K562 (cell line): ENCODE data around the gene ELMO1. TPM values are rescaled to one million over a fixed set of nuclear protein-coding genes. Genes with fewer than 3 reads are reported as not detected.

ENCODE experiments used
- ATAC-seq: fragments of 200-7000 bp; cut with Tn5 transposase; 3 replicates; pipeline ENCODE4 v1.9.1; 2020; ENCODE audit warnings: moderate library complexity
- BruUV-seq: library from RNA; stranded (reverse); fragments of 400-500 nt; replicated peaks from 2 replicates; lab custom pipeline; 2021; lab: Mats Ljungman, UMichigan
- CTCF ChIA-PET: fragments of 300-600 bp; formaldehyde crosslinking; extraction: SDS; loops from one replicate; lab custom pipeline; 2021; ENCODE audit warnings: low intra/inter-chr PET ratio; lab: Yijun Ruan, JAX
- POLR2A ChIA-PET: fragments of 300-600, 350-650 bp; sonication (Branson Sonifier 250); formaldehyde crosslinking; extraction: SDS; loops from one replicate; lab custom pipeline; 2021; ENCODE audit warnings: antibody characterized with exemption, inconsistent platforms; lab: Yijun Ruan, JAX
- DNase-seq, 4 experiments: peaks; one replicate each; pipeline versions ENCODE4 v3.0.0 to v3.0.0-alpha.2; 2011 to 2018; ENCODE audit warnings: low spot score in 3 of 4, mixed read lengths in 3 of 4; ENCODE audit errors: extremely low read depth in 1 of 4
- FAIRE-seq: peaks from 2 replicates; lab custom pipeline; 2011; peaks lifted over from hg19 to GRCh38; lab: Jason Lieb, UNC
- H2AFZ ChIP-seq: 2 replicates; pipeline ENCODE4 v1.6.0; 2011; ENCODE audit warnings: low read depth, low read length, control low read depth, inconsistent platforms
- H3K27ac ChIP-seq: fragments of 200-600 bp; 3 replicates; pipeline ENCODE4 v1.8.0; 2011; ENCODE audit warnings: low read depth, mild to moderate bottlenecking, control low read depth, inconsistent platforms, low read length, moderate library complexity, mixed read lengths; ENCODE audit errors: extremely low read depth
- H3K27me3 ChIP-seq, 2 experiments: fragments of 300-600 bp in 1 of 2; 2 replicates in 1 of 2; 3 replicates in 1 of 2; pipeline versions ENCODE4 v1.6.0 to v1.8.0; 2011; ENCODE audit warnings: inconsistent platforms in 2 of 2, low read length in 2 of 2, mild to moderate bottlenecking in 1 of 2, mixed read lengths in 1 of 2, moderate library complexity in 1 of 2; ENCODE audit not compliant: control insufficient read depth in 2 of 2, insufficient read depth in 2 of 2
- H3K36me3 ChIP-seq: fragments of 300-600 bp; 3 replicates; pipeline ENCODE4 v1.8.0; 2011; ENCODE audit warnings: mild to moderate bottlenecking, low read length, inconsistent platforms; ENCODE audit not compliant: control insufficient read depth, insufficient read depth
- H3K4me1 ChIP-seq, 2 experiments: fragments of 200-600 bp in 1 of 2; replicated peaks in 1 of 2; 2 replicates in 1 of 2; 3 replicates in 1 of 2; pipeline versions ENCODE4 v1.5.1 to v1.8.0; 2011; ENCODE audit warnings: inconsistent platforms in 2 of 2, low read length in 2 of 2, mild to moderate bottlenecking in 1 of 2, mixed read lengths in 1 of 2, moderate library complexity in 1 of 2; ENCODE audit not compliant: control insufficient read depth in 2 of 2, insufficient read depth in 2 of 2
- H3K4me2 ChIP-seq: 2 replicates; pipeline ENCODE4 v1.6.1; 2011; ENCODE audit warnings: low read length, control low read depth, inconsistent platforms, mixed read lengths; ENCODE audit not compliant: insufficient read depth
- H3K4me3 ChIP-seq: fragments of 200-600 bp; sonication (generic), shearing (Covaris generic); 2 replicates; pipeline ENCODE4 v1.5.1; 2016; ENCODE audit warnings: control low read depth, inconsistent platforms
- H3K79me2 ChIP-seq: fragments of 200-600 bp; 3 replicates; pipeline ENCODE4 v1.8.0; 2011; ENCODE audit warnings: low read length, inconsistent platforms; ENCODE audit not compliant: control insufficient read depth, insufficient read depth
- H3K9ac ChIP-seq, 2 experiments: 2 replicates each; pipeline versions ENCODE4 v1.6.0 to v1.6.1; 2011; ENCODE audit warnings: low read depth in 2 of 2, low read length in 2 of 2, control low read depth in 1 of 2, inconsistent platforms in 1 of 2, mild to moderate bottlenecking in 1 of 2, mixed read lengths in 1 of 2; ENCODE audit not compliant: insufficient read depth in 1 of 2
- H3K9me1 ChIP-seq: one replicate; pipeline ENCODE4 v1.6.0; 2011; ENCODE audit warnings: inconsistent platforms, mild to moderate bottlenecking, low read length, moderate library complexity; ENCODE audit not compliant: control insufficient read depth, insufficient read depth
- H3K9me3 ChIP-seq: replicated peaks from 2 replicates; pipeline ENCODE4 v1.5.1; 2011; ENCODE audit warnings: low read depth, low read length, inconsistent platforms; ENCODE audit not compliant: control insufficient read depth, insufficient read depth
- H4K20me1 ChIP-seq: replicated peaks from 2 replicates; pipeline ENCODE4 v1.6.1; 2011; ENCODE audit warnings: low read length, inconsistent platforms, mixed read lengths; ENCODE audit not compliant: control insufficient read depth, insufficient read depth
- FOSL1 ChIP-seq: fragments of 200-800 bp; sonication (Bioruptor generic); conservative IDR thresholded peaks from 2 replicates; pipeline ENCODE4 v1.6.1; 2016; ENCODE audit warnings: missing genetic modification characterization, missing compliant biosample characterization
- FOXK2 ChIP-seq, 2 experiments: fragments of 450-650 bp; IDR thresholded peaks in 1 of 2; conservative IDR thresholded peaks in 1 of 2; 2 replicates each; pipeline ENCODE4 v1.6.1; 2016; ENCODE audit warnings: low read depth in 2 of 2, mild to moderate bottlenecking in 1 of 2
- FOXM1 ChIP-seq, 2 experiments: fragments of 450-650 bp in 1 of 2; sonication (generic) in 1 of 2; formaldehyde crosslinking in 1 of 2; IDR thresholded peaks; 2 replicates each; pipeline versions ENCODE4 v1.6.1 to v1.9.0; 2017 to 2022; ENCODE audit warnings: low read depth in 2 of 2, mild to moderate bottlenecking in 2 of 2, missing genetic modification reagents in 1 of 2, moderate library complexity in 1 of 2
- HDAC3 ChIP-seq: fragments of 450-650 bp; IDR thresholded peaks from 2 replicates; pipeline ENCODE4 v1.6.1; 2018; ENCODE audit warnings: borderline replicate concordance, mild to moderate bottlenecking, moderate library complexity; ENCODE audit not compliant: partially characterized antibody
- IRF9 ChIP-seq: fragments of 450-650 bp; IDR thresholded peaks from 2 replicates; pipeline ENCODE4 v1.6.1; 2016; ENCODE audit warnings: missing biosample characterization, missing genetic modification characterization
- RAD21 ChIP-seq, 2 experiments: fragments of 250-450 bp in 1 of 2; fragments of 450-650 bp in 1 of 2; sonication (Bioruptor Pico) in 1 of 2; formaldehyde crosslinking in 1 of 2; IDR thresholded peaks in 1 of 2; conservative IDR thresholded peaks in 1 of 2; 2 replicates each; pipeline versions ENCODE4 v1.4.0 to v1.8.0; 2020 to 2022; ENCODE audit warnings: mild to moderate bottlenecking in 2 of 2, moderate library complexity in 1 of 2
- TCFL5 ChIP-seq: fragments of 250-450 bp; sonication (Bioruptor Pico); conservative IDR thresholded peaks from 2 replicates; pipeline ENCODE4 v1.6.1; 2021; ENCODE audit warnings: mild to moderate bottlenecking, moderate library complexity, matching md5 sums
- ZNF217 ChIP-seq: sonication (generic); formaldehyde crosslinking; IDR thresholded peaks from 2 replicates; pipeline ENCODE4 v1.8.0; 2022; ENCODE audit warnings: mild to moderate bottlenecking, missing genetic modification reagents
- WGBS: fragments of 100-300 bp; shearing (Covaris generic); methylation state at CpG from one replicate; pipeline ENCODE4 v1.1.6; 2016; ENCODE audit warnings: low coverage, mixed read lengths; ENCODE audit not compliant: insufficient coverage; ENCODE audit errors: missing lambda C conversion rate; 5-methylcytosine and 5-hydroxymethylcytosine counted together
- in situ Hi-C: fragments of 300-500 bp; cut with MboI; formaldehyde crosslinking; loops from 4 replicates; pipeline ENCODE4 v1.15.0; 2018; ENCODE audit warnings: inconsistent platforms, mixed read lengths
- intact Hi-C: fragments of 100-400 bp; cut with micrococcal nuclease; formaldehyde crosslinking; loops from 2 replicates; pipeline ENCODE4 v1.14.2; 2022
- polyA plus RNA-seq, 8 experiments: library from polyadenylated mRNA; depleted of rRNA in 4 of 8; stranded (reverse) in 5 of 8; unstranded in 3 of 8; fragments of >200 nt; fragmentation: Nextera tagmentation in 2 of 8; fragmentation: Illumina TruSeq in 1 of 8; extraction: Ambion mirVana in 2 of 8; extraction: Trizol in 1 of 8; gene quantifications; 2 replicates each; pipeline versions ENCODE4 v1.2.1 to v1.2.3, GENCODE V29; 2011 to 2014; ENCODE audit warnings: inconsistent platforms in 1 of 8, missing spikeins in 1 of 8
- total RNA-seq, 7 experiments: library from RNA; depleted of rRNA in 6 of 7; stranded (reverse); fragments of >200 nt in 6 of 7; fragmentation: Illumina TruSeq in 2 of 7; extraction: Trizol in 2 of 7; gene quantifications; 2 replicates each; pipeline versions ENCODE4 v1.2.1 to v1.2.3, GENCODE V29; 2011 to 2021; ENCODE audit warnings: low replicate concordance in 1 of 7
- TF ChIP-seq, protein P1 (sequence below): fragments of 450-650 bp; formaldehyde crosslinking; IDR thresholded peaks from 2 replicates; pipeline ENCODE4 v1.4.0; 2020; ENCODE audit warnings: mild to moderate bottlenecking, moderate library complexity

Gene ELMO1
- total and polyA plus RNA-seq, 9 of the 15 experiments (the other 6 are each of a cell fraction or from before 2014, with no cell fraction given): 0.36 to 7.2 (median 3.6) TPM

DNA sequence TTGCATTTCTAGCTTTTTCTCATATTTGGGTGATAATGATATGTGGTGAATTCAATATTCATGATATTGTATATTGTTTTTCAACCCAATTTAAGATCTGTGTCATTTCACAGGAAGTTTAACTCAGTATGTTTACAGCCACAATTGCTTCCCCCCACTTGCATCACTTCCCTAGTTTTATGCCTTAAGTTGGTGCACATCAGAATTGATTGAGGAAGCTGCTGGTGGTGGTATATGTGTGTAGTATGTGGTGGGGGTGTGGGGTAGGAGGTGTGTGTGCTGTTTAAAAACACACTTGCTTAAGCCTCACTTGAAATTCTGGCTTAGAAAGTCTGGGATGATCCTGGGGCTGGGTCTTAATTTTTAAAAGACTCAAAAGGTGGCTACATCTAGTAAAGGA is 479.3 kb downstream of the ELMO1 start (continued):
- TF ChIP-seq FOXM1 (IDR thresholded peaks at IDR 0.05; ENCODE audit: low read depth) (no peak), FOXM1 (CRISPR knock-in tag; IDR thresholded peaks at IDR 0.05; ENCODE audit: low read depth) (no peak), FOXK2 (conservative IDR thresholded peaks at IDR 0.05 in 1 of 2, IDR thresholded peaks at IDR 0.05 in 1 of 2; ENCODE audit: low read depth in 2 of 2) (no peak), FOSL1 (no peak), TCFL5 (no peak), ZNF217 (CRISPR knock-in tag) (no peak), IRF9 (tag) (no peak), HDAC3 (no peak)
- TF ChIP-seq, protein P1, sequence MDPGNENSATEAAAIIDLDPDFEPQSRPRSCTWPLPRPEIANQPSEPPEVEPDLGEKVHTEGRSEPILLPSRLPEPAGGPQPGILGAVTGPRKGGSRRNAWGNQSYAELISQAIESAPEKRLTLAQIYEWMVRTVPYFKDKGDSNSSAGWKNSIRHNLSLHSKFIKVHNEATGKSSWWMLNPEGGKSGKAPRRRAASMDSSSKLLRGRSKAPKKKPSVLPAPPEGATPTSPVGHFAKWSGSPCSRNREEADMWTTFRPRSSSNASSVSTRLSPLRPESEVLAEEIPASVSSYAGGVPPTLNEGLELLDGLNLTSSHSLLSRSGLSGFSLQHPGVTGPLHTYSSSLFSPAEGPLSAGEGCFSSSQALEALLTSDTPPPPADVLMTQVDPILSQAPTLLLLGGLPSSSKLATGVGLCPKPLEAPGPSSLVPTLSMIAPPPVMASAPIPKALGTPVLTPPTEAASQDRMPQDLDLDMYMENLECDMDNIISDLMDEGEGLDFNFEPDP (CRISPR knock-in tag): no peak
- TF ChIP-seq, all 486 proteins: peak for 0

DNA sequence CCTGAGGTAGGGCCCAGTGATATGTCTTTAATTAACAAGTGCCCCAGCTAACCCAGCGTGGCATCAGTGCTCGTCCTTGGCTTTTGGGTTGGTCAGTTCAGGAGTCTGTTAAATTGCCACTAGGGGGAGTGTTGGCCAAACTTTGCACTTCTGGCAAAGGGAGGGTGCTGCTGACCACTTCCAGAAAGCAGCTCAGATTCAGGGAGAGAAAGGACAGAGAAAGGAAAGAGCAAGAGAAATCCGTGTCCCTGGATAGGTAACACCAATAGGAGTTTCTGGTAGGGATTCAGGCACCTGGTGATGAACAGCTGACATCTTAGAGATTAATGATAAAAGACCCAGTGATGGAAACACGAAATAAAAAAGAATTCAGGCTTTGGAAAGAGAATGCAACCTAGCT is 481.3 kb downstream of the ELMO1 start:
- ATAC-seq (peak; percentile 98), FAIRE-seq (peak; percentile 96), DNase-seq (peak; percentile 48 to 63 (median 61))
- CTCF ChIA-PET: interaction anchor here (1.7 kb wide), 1 partner anchor 234 kb away, joined by 3 read pairs; no protein-coding TSS in a partner anchor
- H3K79me2 ChIP-seq: no peaks in the 10 kb centered on the region
- in situ Hi-C loops (no loop called here), intact Hi-C loops (loop anchor here (1.0 to 5.0 kb wide), 4 partner anchors 215 to 495 kb away; no protein-coding TSS in a partner anchor)
- H2AFZ ChIP-seq: no peak overlapping the region
- H3K27me3 ChIP-seq: no peaks in the 10 kb centered on the region
- POLR2A ChIA-PET: interaction anchor here (0.7 kb wide), 1 partner anchor 245 kb away, joined by 4 read pairs; no protein-coding TSS in a partner anchor
- H4K20me1 ChIP-seq: no peaks in the 10 kb centered on the region
- no TSS peak for BruUV-seq
- H3K9me1 ChIP-seq: no peaks in the 10 kb centered on the region
- no peak overlapping the region for H3K4me3 ChIP-seq
- no peaks in the 10 kb centered on the region for H3K9me3 ChIP-seq
- H3K36me3 ChIP-seq: no peaks in the 10 kb centered on the region
- 6% methylated on average over 4 of the region's 4 CpGs for WGBS
- H3K27ac ChIP-seq: no peak overlapping the region
- H3K9ac ChIP-seq: no peak overlapping the region
- H3K4me2 ChIP-seq: no peak overlapping the region
- no peaks in the 10 kb centered on the region for H3K4me1 ChIP-seq
- TF ChIP-seq RAD21 (CRISPR knock-in tag; conservative IDR thresholded peaks at IDR 0.05 in 1 of 2, IDR thresholded peaks at IDR 0.05 in 1 of 2): peak; percentile 51 to 65
